Esophagus squamous epithelium (tissue), 5 donors: ENCODE data around the gene PAFAH2. TPM values are rescaled to one million over a fixed set of nuclear protein-coding genes. Genes with fewer than 3 reads are reported as not detected.

Experiments
- DNase-seq: peaks from one replicate; lab custom pipeline; 2025; lab: John Stamatoyannopoulos, UW
- H3K27ac ChIP-seq, 4 donors: fragments of 200-600 bp; sonication (generic); one replicate each; pipeline ENCODE4 v1.5.1; 2016 to 2019; ENCODE audit warnings: mild to moderate bottlenecking in 1 of 4
- H3K27me3 ChIP-seq, 4 donors: fragments of 200-600 bp; sonication (generic); 1 replicate in 3 of 4; 2 replicates in 1 of 4; pipeline versions ENCODE4 v1.5.1 to v1.6.0; 2017 to 2021; ENCODE audit warnings: antibody characterized with exemption in 1 of 4
- H3K36me3 ChIP-seq, 3 donors: fragments of 200-600 bp; sonication (generic); one replicate each; pipeline ENCODE4 v1.5.1; 2016 to 2019
- H3K4me1 ChIP-seq, 3 donors: fragments of 200-600 bp; sonication (generic); one replicate each; pipeline ENCODE4 v1.5.1; 2017 to 2019
- H3K4me3 ChIP-seq, 4 donors: fragments of 200-600 bp; sonication (generic); 1 replicate in 3 of 4; 2 replicates in 1 of 4; pipeline ENCODE4 v1.5.1; 2016 to 2019; ENCODE audit warnings: mild to moderate bottlenecking in 2 of 4, moderate library complexity in 1 of 4
- H3K9me3 ChIP-seq, 3 donors: fragments of 200-600 bp; sonication (generic); one replicate each; pipeline ENCODE4 v1.5.1; 2016 to 2019
- POLR2A ChIP-seq, 4 donors: fragments of 450-650 bp; IDR thresholded peaks; one replicate each; pipeline ENCODE4 v1.6.1; 2017; ENCODE audit warnings: antibody characterized with exemption in 4 of 4, mild to moderate bottlenecking in 4 of 4, moderate library complexity in 3 of 4
- WGBS, 2 donors: methylation state at CpG; one replicate each; pipeline ENCODE4 v1.1.5; 2018; 5-methylcytosine and 5-hydroxymethylcytosine counted together
- intact Hi-C: fragments of 100-400 bp; cut with DNase I; formaldehyde crosslinking; loops from one replicate; pipeline ENCODE4 v1.15.0; 2022
- total RNA-seq, 4 donors: library from RNA; depleted of rRNA; stranded (reverse); fragments of >200 nt; gene quantifications; one replicate each; pipeline ENCODE4 v1.1.0, GENCODE V29; 2016
- TF ChIP-seq, protein P1 (sequence below), 6 experiments: fragments of 450-650 bp in 4 of 6; fragments of 200-600 bp in 2 of 6; sonication (generic) in 2 of 6; IDR thresholded peaks; one replicate each; pipeline ENCODE4 v1.5.1; 2016 to 2019; ENCODE audit warnings: antibody characterized with exemption in 6 of 6, mild to moderate bottlenecking in 4 of 6, moderate library complexity in 4 of 6
- donor health status: DM: yes; HTN: yes; CAD: no.

The PAFAH2 gene
- total RNA-seq, 4 donors from 2014 or later: 8.3 to 17.2 (median 11.7) TPM

DNA sequence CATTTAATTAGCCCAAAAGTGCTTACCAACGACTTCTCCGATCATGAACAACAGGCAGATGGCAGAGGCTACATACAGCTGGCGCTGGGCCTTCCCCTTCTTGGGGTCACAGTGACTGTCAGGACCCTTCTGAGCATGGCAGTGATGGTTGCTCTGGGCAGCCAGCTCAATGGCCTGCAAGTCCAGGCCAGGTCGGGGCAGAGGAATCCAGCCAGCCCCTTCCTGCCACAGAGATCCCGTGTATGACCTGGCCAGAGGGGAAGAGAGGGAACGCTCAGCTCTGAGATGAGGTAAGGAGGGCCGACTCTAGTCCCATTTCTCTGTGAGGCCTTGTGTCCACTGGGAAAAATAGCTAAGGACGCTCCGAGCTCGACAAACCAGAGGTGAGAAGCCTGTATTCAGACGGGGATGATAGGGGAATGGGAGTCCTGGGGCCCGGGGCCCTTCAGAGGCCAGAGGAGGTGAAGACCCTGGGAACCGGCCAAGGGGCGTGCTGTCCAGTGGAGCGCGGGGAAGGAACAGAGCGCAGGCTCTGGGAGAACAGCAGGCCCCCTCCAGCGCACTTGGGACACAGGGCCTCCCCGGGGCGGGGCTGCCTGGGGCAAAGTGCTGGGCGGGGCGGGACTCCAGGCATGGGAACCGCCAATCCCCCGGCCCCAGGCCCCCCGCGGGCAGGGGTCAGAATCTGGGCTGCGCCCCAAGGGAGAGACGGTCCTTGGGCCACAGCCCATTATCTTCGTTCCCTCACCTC is 47.3 kb upstream of the PAFAH2 start:
- peak overlapping the region in 2 of 4 donors; percentile 32 to 52 for H3K4me3 ChIP-seq
- intact Hi-C loops: no loop called here
- no peaks in the 10 kb centered on the region for H3K36me3 ChIP-seq
- no peak overlapping the region for H3K27ac ChIP-seq
- H3K4me1 ChIP-seq: peaks cover 7 to 18% (median 16%) of the 10 kb centered on the region in 3 donors
- peaks cover 9 to 96% (median 16%) of the 10 kb centered on the region in 4 donors for H3K27me3 ChIP-seq
- no peak for DNase-seq
- H3K9me3 ChIP-seq: no peaks in the 10 kb centered on the region
- WGBS, 2 donors: 33 to 84% methylated on average over 2 to 10 of the region's 29 CpGs
- TF ChIP-seq, protein P1, sequence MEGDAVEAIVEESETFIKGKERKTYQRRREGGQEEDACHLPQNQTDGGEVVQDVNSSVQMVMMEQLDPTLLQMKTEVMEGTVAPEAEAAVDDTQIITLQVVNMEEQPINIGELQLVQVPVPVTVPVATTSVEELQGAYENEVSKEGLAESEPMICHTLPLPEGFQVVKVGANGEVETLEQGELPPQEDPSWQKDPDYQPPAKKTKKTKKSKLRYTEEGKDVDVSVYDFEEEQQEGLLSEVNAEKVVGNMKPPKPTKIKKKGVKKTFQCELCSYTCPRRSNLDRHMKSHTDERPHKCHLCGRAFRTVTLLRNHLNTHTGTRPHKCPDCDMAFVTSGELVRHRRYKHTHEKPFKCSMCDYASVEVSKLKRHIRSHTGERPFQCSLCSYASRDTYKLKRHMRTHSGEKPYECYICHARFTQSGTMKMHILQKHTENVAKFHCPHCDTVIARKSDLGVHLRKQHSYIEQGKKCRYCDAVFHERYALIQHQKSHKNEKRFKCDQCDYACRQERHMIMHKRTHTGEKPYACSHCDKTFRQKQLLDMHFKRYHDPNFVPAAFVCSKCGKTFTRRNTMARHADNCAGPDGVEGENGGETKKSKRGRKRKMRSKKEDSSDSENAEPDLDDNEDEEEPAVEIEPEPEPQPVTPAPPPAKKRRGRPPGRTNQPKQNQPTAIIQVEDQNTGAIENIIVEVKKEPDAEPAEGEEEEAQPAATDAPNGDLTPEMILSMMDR (IDR thresholded peaks at IDR 0.05): no peak
- no peak for TF ChIP-seq POLR2A (IDR thresholded peaks at IDR 0.05)

GRCh38 chr1:26044414-26044813 is 46.6 kb upstream of the PAFAH2 start:
- TF ChIP-seq, protein P1 (IDR thresholded peaks at IDR 0.05): no peak
- TF ChIP-seq POLR2A (IDR thresholded peaks at IDR 0.05): no peak
- Histone ChIP-seq H3K4me1 (peaks cover 7 to 18% (median 16%) of the 10 kb centered on the region in 3 donors), H3K27ac (no peak overlapping the region), H3K4me3 (no peak overlapping the region), H3K9me3 (no peaks in the 10 kb centered on the region), H3K27me3 (peaks cover 9 to 93% (median 16%) of the 10 kb centered on the region in 4 donors), H3K36me3 (no peaks in the 10 kb centered on the region)
- intact Hi-C loops: no loop called here
- DNase-seq: no peak
- WGBS, 2 donors: 79 to 97% methylated on average over 3 of the region's 3 CpGs

- TF ChIP-seq, protein P1 (IDR thresholded peaks at IDR 0.05): no peak
- no peak for TF ChIP-seq POLR2A (IDR thresholded peaks at IDR 0.05)
- peaks cover 7 to 18% (median 16%) of the 10 kb centered on the region in 3 donors for H3K4me1 ChIP-seq
- no peak overlapping the region for H3K4me3 ChIP-seq
- WGBS, 2 donors: 77 to 87% methylated on average over 2 of the region's 2 CpGs
- H3K27me3 ChIP-seq: peaks cover 9 to 93% (median 16%) of the 10 kb centered on the region in 4 donors
- no peak for DNase-seq
- H3K27ac ChIP-seq: no peak overlapping the region
- H3K36me3 ChIP-seq: no peaks in the 10 kb centered on the region
- no peaks in the 10 kb centered on the region for H3K9me3 ChIP-seq
- intact Hi-C loops: no loop called here
These were observed 45.9 kb upstream of the PAFAH2 start for GRCh38 chr1:26043765-26044164.

DNA sequence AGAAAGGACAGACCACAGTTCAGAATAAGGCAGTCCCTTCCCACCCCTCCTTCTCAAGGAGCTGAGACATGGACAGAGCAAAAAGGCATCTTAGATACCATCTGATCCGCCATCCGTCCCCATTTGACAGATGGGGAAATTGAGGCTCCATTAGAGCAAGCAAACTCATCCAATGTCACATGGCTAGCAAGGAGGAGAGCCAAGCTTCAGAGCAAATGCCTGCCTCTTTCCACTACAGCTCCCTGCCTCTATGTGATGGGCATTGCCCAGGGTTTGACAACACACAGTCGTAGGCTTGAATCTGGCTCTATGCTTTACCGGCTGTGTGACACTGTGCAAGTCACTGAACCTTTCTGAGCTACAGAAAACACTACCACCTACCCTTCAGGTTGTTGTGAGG is 44.1 kb upstream of the PAFAH2 start:
- Histone ChIP-seq H3K27ac (no peak overlapping the region), H3K27me3 (peaks cover 9 to 83% (median 15%) of the 10 kb centered on the region in 4 donors), H3K9me3 (no peaks in the 10 kb centered on the region), H3K4me1 (peaks cover 7 to 18% (median 16%) of the 10 kb centered on the region in 3 donors), H3K4me3 (no peak overlapping the region), H3K36me3 (no peaks in the 10 kb centered on the region)
- DNase-seq: no peak
- TF ChIP-seq, protein P1 (IDR thresholded peaks at IDR 0.05): no peak
- TF ChIP-seq POLR2A (IDR thresholded peaks at IDR 0.05): no peak
- WGBS, 2 donors: 90 to 92% methylated on average over 2 of the region's 4 CpGs
- intact Hi-C loops: no loop called here

- Histone ChIP-seq H3K27ac (no peak overlapping the region), H3K9me3 (no peaks in the 10 kb centered on the region), H3K36me3 (no peaks in the 10 kb centered on the region), H3K4me1 (peaks cover 7 to 16% (median 12%) of the 10 kb centered on the region in 3 donors), H3K27me3 (peaks cover 8 to 82% (median 10%) of the 10 kb centered on the region in 4 donors), H3K4me3 (no peak overlapping the region)
- 41 to 75% methylated on average over 5 to 6 of the region's 7 CpGs for WGBS, 2 donors
- intact Hi-C loops: no loop called here
- DNase-seq: no peak
- TF ChIP-seq, protein P1 (IDR thresholded peaks at IDR 0.05): no peak
- no peak for TF ChIP-seq POLR2A (IDR thresholded peaks at IDR 0.05)
These were observed 43.5 kb upstream of the PAFAH2 start for GRCh38 chr1:26041401-26041800.
